KOPT-K1 (cell line): Measurements from ENCODE around the gene HSPB9.

Experiments used
- H3K27ac ChIP-seq: fragments of 200-600 bp; sonication (generic); 2 replicates; pipeline ENCODE4 v1.5.1; 2016; ENCODE audit warnings: antibody characterized with exemption, mild to moderate bottlenecking, low read depth, low read length; ENCODE audit not compliant: poor library complexity, severe bottlenecking
- H3K36me3 ChIP-seq: fragments of 200-600 bp; sonication (generic); 2 replicates; pipeline ENCODE4 v1.5.1; 2017; ENCODE audit warnings: antibody characterized with exemption, mild to moderate bottlenecking, low read length, moderate library complexity; ENCODE audit not compliant: insufficient read depth
- H3K9me3 ChIP-seq: fragments of 200-600 bp; sonication (generic); 2 replicates; pipeline ENCODE4 v1.5.1; 2017; ENCODE audit warnings: antibody characterized with exemption, low read length, mild to moderate bottlenecking; ENCODE audit not compliant: insufficient read depth, poor library complexity, severe bottlenecking

HSPB9 gene

GRCh38 chr17:42110301-42111264, 12.0 kb upstream of the HSPB9 start:
- peaks cover 35% of the 10 kb centered on the region for H3K36me3 ChIP-seq
- H3K9me3 ChIP-seq, result no peaks in the 10 kb centered on the region
- peak overlapping the region; percentile 91 for H3K27ac ChIP-seq

GRCh38 chr17:42111265-42111636, 11.4 kb upstream of the HSPB9 start:
- Histone ChIP-seq H3K36me3 (peaks cover 42% of the 10 kb centered on the region), H3K27ac (peak overlapping the region; percentile 91), H3K9me3 (no peaks in the 10 kb centered on the region)

- H3K27ac ChIP-seq, result peak overlapping the region; percentile 91
- peaks cover 48% of the 10 kb centered on the region for H3K36me3 ChIP-seq
- H3K9me3 ChIP-seq, result no peaks in the 10 kb centered on the region
Observed at GRCh38 chr17:42111871-42112551, 10.6 kb upstream of the HSPB9 start.

- peaks cover 55% of the 10 kb centered on the region for H3K36me3 ChIP-seq
- no peaks in the 10 kb centered on the region for H3K9me3 ChIP-seq
- peak within 1 kb of the TSS; percentile 91 for H3K27ac ChIP-seq
Observed at GRCh38 chr17:42112552-42113176, 9.9 kb upstream of the HSPB9 start, which contains the start of gene DHX58. TSS of gene DHX58 (minus strand) at chr17:42112714. CDS start at chr17:42111892, 822 bp downstream.

- peak overlapping the region; percentile 91 for H3K27ac ChIP-seq
- no peaks in the 10 kb centered on the region for H3K9me3 ChIP-seq
- H3K36me3 ChIP-seq, result peaks cover 62% of the 10 kb centered on the region
Observed at GRCh38 chr17:42113293-42114069, 9.1 kb upstream of the HSPB9 start.

- Histone ChIP-seq H3K9me3 (no peaks in the 10 kb centered on the region), H3K27ac (peak overlapping the region; percentile 91), H3K36me3 (peaks cover 62% of the 10 kb centered on the region)
Observed at GRCh38 chr17:42114118-42114517, 8.5 kb upstream of the HSPB9 start.

GRCh38 chr17:42116705-42117396, 5.8 kb upstream of the HSPB9 start:
- Histone ChIP-seq H3K9me3 (no peaks in the 10 kb centered on the region), H3K36me3 (peaks cover 68% of the 10 kb centered on the region), H3K27ac (no peak overlapping the region)

- Histone ChIP-seq H3K36me3 (peaks cover 69% of the 10 kb centered on the region), H3K27ac (no peak overlapping the region), H3K9me3 (no peaks in the 10 kb centered on the region)
Observed at GRCh38 chr17:42117397-42118125, 5.0 kb upstream of the HSPB9 start.

- H3K27ac ChIP-seq, result no peak overlapping the region
- H3K9me3 ChIP-seq, result no peaks in the 10 kb centered on the region
- peaks cover 73% of the 10 kb centered on the region for H3K36me3 ChIP-seq
Observed at GRCh38 chr17:42118126-42118510, 4.5 kb upstream of the HSPB9 start.

- H3K36me3 ChIP-seq, result peaks cover 72% of the 10 kb centered on the region
- H3K9me3 ChIP-seq, result no peaks in the 10 kb centered on the region
- no peak overlapping the region for H3K27ac ChIP-seq
Observed at GRCh38 chr17:42118545-42118944, 4.1 kb upstream of the HSPB9 start.

- H3K36me3 ChIP-seq, result peaks cover 67% of the 10 kb centered on the region
- H3K9me3 ChIP-seq, result no peaks in the 10 kb centered on the region
- H3K27ac ChIP-seq, result no peak overlapping the region
Observed at GRCh38 chr17:42119301-42119700, 3.3 kb upstream of the HSPB9 start.

GRCh38 chr17:42120161-42120769, 2.3 kb upstream of the HSPB9 start:
- Histone ChIP-seq H3K9me3 (no peaks in the 10 kb centered on the region), H3K36me3 (peaks cover 67% of the 10 kb centered on the region), H3K27ac (peak overlapping the region; percentile 80)
